Cardiac fibroblast (primary cell): ENCODE measurements around the gene RANBP9.

Source experiments
- DNase-seq, 2 donors: peaks; one replicate each; pipeline versions ENCODE4 v3.0.0 to v3.0.0-alpha.2; 2010; ENCODE audit warnings: low read depth in 2 of 2
- H3K4me3 ChIP-seq, 2 donors: replicated peaks in 1 of 2; 1 replicate in 1 of 2; 2 replicates in 1 of 2; pipeline ENCODE4 v1.5.1; 2011; ENCODE audit warnings: low read depth in 2 of 2, low read length in 2 of 2, mild to moderate bottlenecking in 2 of 2, moderate library complexity in 1 of 2
- TF ChIP-seq, protein P1 (sequence below): IDR thresholded peaks from one replicate; pipeline ENCODE4 v1.5.1; 2011; ENCODE audit warnings: low read depth, mild to moderate bottlenecking, low read length, inconsistent platforms

Gene RANBP9

GRCh38 chr6:13711733-13712598 is at the start of gene RANBP9:
TSS of gene RANBP9 (minus strand) at chr6:13711835. CDS start at chr6:13711505, 330 bp downstream.
- peak within 1 kb of the TSS; percentile 80 to 87 for H3K4me3 ChIP-seq
- peak; percentile 88 to 95 for DNase-seq
- TF ChIP-seq, protein P1, sequence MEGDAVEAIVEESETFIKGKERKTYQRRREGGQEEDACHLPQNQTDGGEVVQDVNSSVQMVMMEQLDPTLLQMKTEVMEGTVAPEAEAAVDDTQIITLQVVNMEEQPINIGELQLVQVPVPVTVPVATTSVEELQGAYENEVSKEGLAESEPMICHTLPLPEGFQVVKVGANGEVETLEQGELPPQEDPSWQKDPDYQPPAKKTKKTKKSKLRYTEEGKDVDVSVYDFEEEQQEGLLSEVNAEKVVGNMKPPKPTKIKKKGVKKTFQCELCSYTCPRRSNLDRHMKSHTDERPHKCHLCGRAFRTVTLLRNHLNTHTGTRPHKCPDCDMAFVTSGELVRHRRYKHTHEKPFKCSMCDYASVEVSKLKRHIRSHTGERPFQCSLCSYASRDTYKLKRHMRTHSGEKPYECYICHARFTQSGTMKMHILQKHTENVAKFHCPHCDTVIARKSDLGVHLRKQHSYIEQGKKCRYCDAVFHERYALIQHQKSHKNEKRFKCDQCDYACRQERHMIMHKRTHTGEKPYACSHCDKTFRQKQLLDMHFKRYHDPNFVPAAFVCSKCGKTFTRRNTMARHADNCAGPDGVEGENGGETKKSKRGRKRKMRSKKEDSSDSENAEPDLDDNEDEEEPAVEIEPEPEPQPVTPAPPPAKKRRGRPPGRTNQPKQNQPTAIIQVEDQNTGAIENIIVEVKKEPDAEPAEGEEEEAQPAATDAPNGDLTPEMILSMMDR: no peak

DNA sequence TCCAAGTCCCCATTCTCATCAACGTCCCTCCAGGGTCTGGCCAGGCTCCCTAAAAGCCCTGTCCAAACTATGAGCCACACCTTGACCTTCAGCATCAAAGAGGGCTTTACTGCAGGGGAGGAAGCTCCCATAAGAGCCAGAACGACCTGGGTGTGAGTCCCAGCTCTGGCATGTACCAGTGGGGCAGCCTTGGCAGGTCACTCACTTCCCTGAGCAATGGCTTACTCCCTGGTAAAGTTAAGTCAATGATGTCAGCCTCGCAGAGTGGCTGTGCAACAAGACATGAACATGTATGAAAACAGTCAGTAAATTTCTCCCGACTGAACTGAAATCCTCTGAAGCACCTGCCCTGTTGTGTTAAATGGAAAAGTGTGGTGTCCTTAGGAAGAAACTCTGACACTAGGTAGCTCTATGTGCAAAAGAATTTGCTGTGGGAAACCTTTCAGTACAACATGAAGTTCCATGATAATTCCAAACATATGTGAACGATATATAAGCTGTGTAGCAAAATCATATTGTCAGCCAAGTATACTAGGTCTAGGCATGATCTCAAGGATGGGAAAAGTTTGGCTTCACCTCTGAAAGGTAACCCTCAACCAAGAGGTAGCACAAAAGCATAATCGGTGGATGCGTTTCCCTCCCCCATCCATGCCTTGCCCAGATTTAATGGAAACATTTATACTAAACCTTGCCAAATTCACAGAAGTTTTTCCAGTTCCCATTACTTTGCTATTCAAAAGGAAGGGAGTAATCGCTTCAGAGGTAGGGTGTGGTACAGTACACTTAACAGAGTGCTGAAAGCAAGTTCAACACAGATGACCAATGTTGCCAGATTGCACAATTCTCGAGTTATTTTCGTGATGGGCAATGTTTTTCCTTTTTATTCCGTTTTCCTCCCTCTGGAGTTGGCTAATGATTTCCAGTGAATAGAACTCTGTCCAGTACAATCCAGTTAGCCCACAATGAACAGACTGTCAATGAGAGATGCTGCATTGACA is 49.0 kb upstream of the RANBP9 start:
- TF ChIP-seq, protein P1: no peak
- DNase-seq: peak; percentile 81 to 91
- no peak overlapping the region for H3K4me3 ChIP-seq

- DNase-seq: no peak
- TF ChIP-seq, protein P1: no peak
- no peak overlapping the region for H3K4me3 ChIP-seq
Observed at GRCh38 chr6:13759025-13759424, 47.4 kb upstream of the RANBP9 start.

- TF ChIP-seq, protein P1: no peak
- H3K4me3 ChIP-seq: no peak overlapping the region
- DNase-seq: no peak
Observed at GRCh38 chr6:13754644-13755043, 43.0 kb upstream of the RANBP9 start.

- DNase-seq: no peak
- TF ChIP-seq, protein P1: no peak
- no peak overlapping the region for H3K4me3 ChIP-seq
Observed at GRCh38 chr6:13743736-13744127, 32.1 kb upstream of the RANBP9 start.

- TF ChIP-seq, protein P1: no peak
- DNase-seq: no peak
- no peak overlapping the region for H3K4me3 ChIP-seq
Observed at GRCh38 chr6:13742961-13743735, 31.5 kb upstream of the RANBP9 start.
